ACC112 (cell line): ENCODE measurements around the gene PCYOX1L.
"Not testable (repeated sequence)": the region's sequence is repeated elsewhere in the genome, so short reads cannot be mapped to it uniquely, and the experiment has no call there.

ENCODE experiments used
- H2AFZ ChIP-seq: fragments of 200-600 bp; sonication (generic); one replicate; pipeline ENCODE4 v1.6.0; 2017; ENCODE audit warnings: antibody characterized with exemption, low read length; ENCODE audit not compliant: unreplicated experiment
- H3K27ac ChIP-seq: fragments of 200-600 bp; sonication (generic); 2 replicates; pipeline ENCODE4 v1.5.1; 2014; ENCODE audit warnings: low read depth, mild to moderate bottlenecking, antibody characterized with exemption, low read length, moderate library complexity
- H3K27me3 ChIP-seq: fragments of 200-600 bp; sonication (generic); 2 replicates; pipeline ENCODE4 v1.6.1; 2014; ENCODE audit warnings: mild to moderate bottlenecking, antibody characterized with exemption, low read length, moderate library complexity, mixed read lengths; ENCODE audit not compliant: insufficient read depth
- H3K36me3 ChIP-seq: fragments of 200-600 bp; sonication (generic); 2 replicates; pipeline ENCODE4 v1.6.1; 2016; ENCODE audit warnings: mild to moderate bottlenecking, antibody characterized with exemption, low read length, moderate library complexity, mixed read lengths; ENCODE audit not compliant: insufficient read depth
- H3K4me1 ChIP-seq: fragments of 200-600 bp; sonication (generic); one replicate; pipeline ENCODE4 v1.6.1; 2016; ENCODE audit warnings: low read length, mixed read lengths; ENCODE audit not compliant: insufficient read depth, unreplicated experiment, control insufficient read depth
- H3K4me3 ChIP-seq: fragments of 200-600 bp; sonication (generic); 2 replicates; pipeline ENCODE4 v1.5.1; 2014; ENCODE audit warnings: mild to moderate bottlenecking, low read depth, low read length
- H3K79me2 ChIP-seq: fragments of 200-600 bp; sonication (generic); one replicate; pipeline ENCODE4 v1.6.0; 2016; ENCODE audit warnings: low read length; ENCODE audit not compliant: control insufficient read depth, unreplicated experiment, insufficient read depth

Gene PCYOX1L

DNA sequence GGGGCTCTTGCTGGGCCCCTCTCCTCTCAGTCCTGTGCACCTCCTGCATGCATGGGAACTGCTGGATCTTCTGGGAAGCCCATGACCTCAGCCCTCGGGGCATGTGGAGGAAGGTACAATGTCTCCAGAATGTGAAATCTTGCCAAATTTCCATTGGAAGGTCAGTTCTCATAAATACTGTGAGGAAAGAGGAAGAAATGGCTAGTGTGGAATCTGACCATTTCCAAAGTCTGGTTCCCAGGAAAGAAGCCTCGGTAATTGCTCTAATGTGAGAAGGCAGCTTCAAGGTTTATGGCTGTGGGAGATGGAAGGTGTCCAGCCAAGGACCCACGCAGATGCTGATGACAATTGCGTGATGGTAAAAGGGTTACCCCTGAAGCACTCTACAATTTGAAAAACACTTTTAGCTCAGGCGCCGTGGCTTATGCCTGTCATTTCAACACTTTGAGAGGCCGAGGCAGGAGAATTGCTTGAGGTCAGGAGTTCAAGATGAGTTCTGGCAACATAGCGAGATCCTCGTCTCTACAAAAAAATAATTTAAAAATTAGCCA is 29.3 kb downstream of the PCYOX1L start:
- Histone ChIP-seq H3K4me3 (no peak overlapping the region), H3K36me3 (no peaks in the 10 kb centered on the region), H3K27me3 (no peaks in the 10 kb centered on the region), H3K4me1 (peaks cover 14% of the 10 kb centered on the region), H3K79me2 (no peaks in the 10 kb centered on the region), H2AFZ (no peak overlapping the region), H3K27ac (no peak overlapping the region)

DNA sequence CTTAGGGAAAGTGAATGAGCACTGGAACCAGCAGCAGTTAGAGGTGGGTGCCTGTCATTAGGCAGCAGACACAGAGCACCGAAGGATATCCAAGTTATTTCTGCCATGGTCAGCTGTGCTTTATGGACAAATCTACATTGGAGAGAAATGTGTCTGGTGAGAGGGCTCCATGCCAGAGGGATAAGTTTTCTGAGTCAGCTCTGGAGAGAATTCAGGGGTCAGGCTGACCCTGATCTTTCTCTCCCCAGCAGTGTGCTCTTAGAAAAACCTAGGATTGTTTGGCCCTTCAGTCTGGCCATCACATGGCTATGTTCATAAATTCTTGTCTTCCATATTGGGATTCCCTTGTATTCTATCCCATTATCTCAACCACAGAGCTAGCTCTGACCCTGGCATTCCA is 30.1 kb downstream of the PCYOX1L start:
- Histone ChIP-seq H2AFZ (no peak overlapping the region), H3K36me3 (no peaks in the 10 kb centered on the region), H3K4me1 (peaks cover 17% of the 10 kb centered on the region), H3K27ac (peak overlapping the region; percentile 33), H3K4me3 (no peak overlapping the region), H3K27me3 (no peaks in the 10 kb centered on the region), H3K79me2 (no peaks in the 10 kb centered on the region)

DNA sequence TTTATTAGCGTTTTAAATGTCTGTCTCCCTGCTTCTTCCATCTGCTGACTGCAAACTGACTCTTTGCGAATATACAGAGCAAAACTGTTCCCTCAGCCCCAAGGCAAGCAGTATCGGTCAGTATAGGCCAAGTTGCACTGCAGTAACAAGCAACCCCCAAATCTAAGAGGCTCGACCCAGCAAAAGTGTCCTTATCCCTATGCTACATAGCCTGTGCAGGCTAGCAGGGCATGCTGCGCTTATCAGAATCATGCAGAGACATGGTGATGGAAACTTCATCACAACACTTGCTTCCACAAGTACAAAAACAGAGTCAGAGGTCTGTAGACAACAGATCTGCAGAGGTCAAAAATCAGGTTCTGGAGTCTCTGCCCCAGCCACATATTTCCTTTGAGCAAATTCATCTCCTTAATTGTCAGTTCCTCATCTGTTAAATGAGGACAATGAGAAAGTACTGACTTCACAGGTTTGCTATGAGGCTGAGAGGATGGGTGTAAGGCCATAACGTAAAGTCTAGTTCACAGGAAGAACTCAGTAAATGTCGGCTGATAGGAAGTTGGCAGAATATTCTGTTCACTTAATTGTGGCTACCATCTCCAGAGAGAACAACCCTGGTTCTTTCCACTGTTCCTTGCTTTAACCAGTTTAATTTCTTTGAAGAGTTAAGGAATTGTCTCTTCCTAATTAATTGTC is 30.8 kb downstream of the PCYOX1L start:
- Histone ChIP-seq H3K36me3 (no peaks in the 10 kb centered on the region), H3K27me3 (no peaks in the 10 kb centered on the region), H3K79me2 (no peaks in the 10 kb centered on the region), H3K4me3 (no peak overlapping the region), H2AFZ (no peak overlapping the region), H3K27ac (peak overlapping the region; percentile 33), H3K4me1 (peaks cover 17% of the 10 kb centered on the region)

DNA sequence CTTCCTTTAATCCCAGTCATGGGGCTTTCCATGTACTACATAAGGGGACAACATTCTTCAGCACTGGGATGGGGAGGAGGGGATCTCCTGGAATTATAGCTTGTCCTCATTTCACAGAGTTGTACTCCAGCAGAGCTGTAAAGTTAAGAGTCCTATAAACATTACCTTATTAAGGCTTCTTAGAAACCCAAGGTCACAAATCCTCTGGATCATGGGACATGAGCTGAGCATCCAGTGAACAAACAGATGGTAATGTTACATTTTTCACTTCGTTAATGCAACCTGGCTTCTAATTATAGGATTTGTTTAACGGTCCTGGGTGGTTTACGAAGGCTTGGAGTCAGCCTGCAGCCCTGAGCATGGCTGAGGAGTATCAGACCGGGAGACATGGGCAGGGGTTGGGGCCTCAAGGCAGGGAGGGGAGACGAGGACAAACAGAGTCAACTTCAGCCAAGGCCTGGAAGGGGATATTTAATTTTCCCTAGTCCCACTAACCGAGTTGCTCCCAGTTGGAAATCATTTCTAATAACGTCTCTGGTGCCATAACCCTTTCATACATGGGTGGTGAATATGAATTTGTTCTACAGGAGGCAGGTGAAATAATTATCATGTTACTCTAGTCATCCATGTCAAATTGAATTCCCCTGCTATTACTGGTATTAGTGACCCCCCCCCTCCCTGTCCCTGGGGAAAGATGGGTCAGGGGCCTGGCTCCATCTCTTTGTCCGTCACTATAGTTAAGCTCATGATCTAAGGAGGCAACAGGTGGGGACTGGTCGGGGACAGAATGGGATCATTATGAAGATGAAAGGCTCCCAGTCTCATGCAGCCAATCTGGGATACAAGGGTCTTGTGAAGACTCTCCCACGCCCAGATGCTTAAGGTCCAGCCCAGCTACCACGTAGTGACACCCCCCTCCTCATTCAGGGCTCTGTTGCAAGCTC is 32.0 kb downstream of the PCYOX1L start:
- Histone ChIP-seq H3K27ac (no peak overlapping the region), H3K4me1 (peaks cover 17% of the 10 kb centered on the region), H3K4me3 (no peak overlapping the region), H3K36me3 (no peaks in the 10 kb centered on the region), H3K79me2 (no peaks in the 10 kb centered on the region), H3K27me3 (no peaks in the 10 kb centered on the region), H2AFZ (peak overlapping the region; percentile 25)

DNA sequence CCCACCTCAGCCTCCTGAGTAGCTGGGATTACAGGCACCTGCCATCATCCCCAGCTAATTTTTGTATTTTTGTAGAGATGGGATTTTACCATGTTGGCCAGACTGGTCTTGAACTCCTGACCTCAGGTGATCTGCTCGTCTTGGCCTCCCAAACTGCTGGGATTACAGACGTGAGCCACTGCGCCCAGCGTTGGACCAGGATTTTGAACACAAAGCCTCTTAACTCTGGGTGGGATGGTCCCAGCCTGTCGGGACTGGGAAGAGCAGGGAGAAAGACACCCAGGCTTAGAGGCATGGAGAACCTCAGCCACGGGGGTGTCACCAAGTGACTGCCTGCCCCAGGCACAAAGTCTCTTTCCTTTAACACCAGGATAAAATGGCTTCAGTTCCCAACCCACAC is 33.2 kb downstream of the PCYOX1L start:
- not testable (repeated sequence) for H3K79me2 ChIP-seq, H3K27ac ChIP-seq, H2AFZ ChIP-seq, H3K27me3 ChIP-seq, H3K4me3 ChIP-seq, H3K36me3 ChIP-seq
- H3K4me1 ChIP-seq: peaks cover 17% of the 10 kb centered on the region

DNA sequence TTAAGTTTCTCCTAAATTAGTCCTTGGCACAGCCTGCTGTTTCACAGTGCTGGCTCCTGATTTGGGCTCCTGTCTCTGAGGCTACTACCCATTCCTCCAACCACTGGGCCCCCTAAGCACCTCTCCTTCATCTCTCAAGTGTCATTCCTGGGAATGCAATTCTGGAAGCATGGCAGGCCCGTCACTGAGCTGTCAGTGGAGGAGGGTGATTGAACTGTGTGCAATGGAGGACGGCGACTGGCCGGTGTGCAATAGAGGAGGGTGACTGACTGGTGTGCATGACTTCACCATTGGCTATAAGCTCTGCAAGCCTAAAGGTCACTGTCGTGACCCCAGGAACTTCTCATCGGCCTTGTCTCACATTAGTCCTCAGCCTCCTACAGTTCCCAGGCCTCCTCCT is 33.7 kb downstream of the PCYOX1L start:
- Histone ChIP-seq H3K4me1 (peaks cover 17% of the 10 kb centered on the region), H3K27ac (no peak overlapping the region), H2AFZ (no peak overlapping the region), H3K79me2 (no peaks in the 10 kb centered on the region), H3K36me3 (no peaks in the 10 kb centered on the region), H3K4me3 (no peak overlapping the region), H3K27me3 (no peaks in the 10 kb centered on the region)

DNA sequence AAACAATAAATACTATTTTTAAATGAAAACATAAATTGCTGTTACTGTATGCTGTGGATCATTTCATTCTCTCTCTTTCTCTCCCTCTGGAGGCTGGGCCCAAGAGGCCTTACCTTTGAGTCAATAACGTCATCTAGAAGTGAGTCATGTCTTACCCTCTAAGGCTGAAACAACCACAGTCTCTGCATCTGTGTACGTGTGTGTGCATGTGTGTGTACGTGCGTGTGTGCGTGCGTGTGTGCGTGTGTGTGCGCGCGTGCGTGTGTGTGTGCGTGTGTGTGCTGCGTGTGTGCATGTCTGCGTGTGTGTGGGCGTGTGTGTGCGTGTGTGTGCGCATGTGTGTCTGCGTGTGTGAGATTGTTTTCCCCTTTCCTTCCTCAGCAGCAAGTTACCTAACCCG is 34.9 kb downstream of the PCYOX1L start:
- Histone ChIP-seq H3K36me3 (no peaks in the 10 kb centered on the region), H3K27me3 (no peaks in the 10 kb centered on the region), H2AFZ (no peak overlapping the region), H3K79me2 (no peaks in the 10 kb centered on the region), H3K4me1 (peaks cover 16% of the 10 kb centered on the region), H3K4me3 (no peak overlapping the region), H3K27ac (no peak overlapping the region)

DNA sequence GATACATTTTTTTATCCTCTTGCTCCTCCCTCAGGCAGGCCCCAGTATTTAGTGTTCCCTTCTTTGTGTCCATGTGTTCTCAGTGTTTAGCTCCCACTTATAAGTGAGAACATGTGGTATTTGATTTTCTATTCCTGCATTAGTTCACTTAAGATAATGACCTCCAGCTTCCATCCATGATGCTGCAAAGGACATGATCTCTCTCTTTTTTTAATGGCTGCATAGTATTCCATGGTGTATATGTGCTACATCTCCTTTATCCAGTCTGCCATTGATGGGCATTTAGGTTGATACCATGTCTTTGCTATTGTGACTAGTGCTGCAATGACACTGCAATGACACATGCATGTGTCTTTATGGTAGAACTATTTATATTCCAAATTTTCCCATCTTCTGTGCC is 37.1 kb downstream of the PCYOX1L start:
- H3K4me3 ChIP-seq, H3K27me3 ChIP-seq, H3K79me2 ChIP-seq, H3K36me3 ChIP-seq, H3K27ac ChIP-seq, H2AFZ ChIP-seq: not testable (repeated sequence)
- peaks cover 16% of the 10 kb centered on the region for H3K4me1 ChIP-seq

DNA sequence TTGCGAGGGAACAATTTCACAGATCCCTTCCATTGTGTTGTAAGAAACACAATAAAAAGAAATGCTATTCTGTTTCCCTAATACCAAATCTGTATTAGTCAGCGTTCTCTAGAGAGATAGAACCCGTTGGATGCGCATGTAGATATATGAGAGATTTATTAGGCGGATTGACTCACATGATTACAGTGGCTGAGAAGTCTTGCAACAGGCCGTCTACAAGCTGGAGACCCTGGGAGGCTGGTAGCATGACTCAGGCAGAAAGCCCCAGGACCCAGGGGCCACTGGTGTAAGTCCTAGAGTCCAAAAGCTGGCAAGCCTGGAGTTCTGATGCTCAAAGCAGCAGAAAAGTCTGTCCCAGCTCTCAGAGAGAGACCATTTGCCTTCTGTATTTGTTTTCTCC is 39.7 kb downstream of the PCYOX1L start:
- Histone ChIP-seq H3K36me3 (no peaks in the 10 kb centered on the region), H3K4me3 (no peak overlapping the region), H3K4me1 (peaks cover 13% of the 10 kb centered on the region), H3K79me2 (no peaks in the 10 kb centered on the region), H2AFZ (no peak overlapping the region), H3K27me3 (no peaks in the 10 kb centered on the region), H3K27ac (peak overlapping the region; percentile 92)

DNA sequence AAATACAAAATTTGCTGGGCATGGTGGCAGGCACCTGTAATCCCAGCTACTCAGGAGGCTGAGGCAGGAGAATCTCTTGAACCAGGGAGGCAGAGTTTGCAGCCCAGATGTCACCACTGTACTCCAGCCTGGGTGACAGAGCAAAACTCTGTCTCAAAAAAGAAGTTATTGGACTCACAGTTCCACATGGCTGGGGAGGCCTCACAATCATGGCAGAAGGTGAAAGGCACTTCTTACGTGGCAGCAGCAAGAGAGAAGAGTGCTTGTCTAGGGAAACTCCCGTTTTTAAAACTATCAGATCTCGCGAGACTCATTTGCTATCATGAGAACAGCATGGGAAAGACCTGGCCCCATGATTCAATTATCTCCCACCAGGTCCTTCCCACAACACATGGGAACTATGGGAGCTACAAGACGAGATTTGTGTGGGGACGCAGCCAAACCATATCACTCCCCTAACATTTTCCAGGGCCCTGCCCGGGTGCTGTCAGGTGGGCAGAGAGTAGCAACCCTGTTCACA is 41.0 kb downstream of the PCYOX1L start:
- peaks cover 20% of the 10 kb centered on the region for H3K4me1 ChIP-seq
- H3K27me3 ChIP-seq, H3K36me3 ChIP-seq, H2AFZ ChIP-seq, H3K27ac ChIP-seq, H3K79me2 ChIP-seq, H3K4me3 ChIP-seq: not testable (repeated sequence)
